Small intestine (tissue), 7 donors: ENCODE results near the gene GPR176. TPM values are rescaled to one million over a fixed set of nuclear protein-coding genes. Genes with fewer than 3 reads are reported as not detected.
A peak's percentile ranks its signal among the peaks of the same experiment; 100 is the strongest.

Experiments
- DNase-seq, 2 donors: peaks; one replicate each; pipeline versions ENCODE4 v3.0.0 to v3.0.0-alpha.2; 2013
- FAIRE-seq: peaks from 2 replicates; lab custom pipeline; 2012; peaks lifted over from hg19 to GRCh38; lab: Jason Lieb, UNC
- H3K27ac ChIP-seq, 3 donors: one replicate each; pipeline ENCODE4 v1.5.1; 2013; ENCODE audit warnings: low read length in 2 of 3, mild to moderate bottlenecking in 2 of 3, control low read depth in 1 of 3, inconsistent platforms in 1 of 3, low read depth in 1 of 3, moderate library complexity in 1 of 3
- H3K27me3 ChIP-seq, 3 donors: one replicate each; pipeline ENCODE4 v1.6.1; 2013; ENCODE audit warnings: low read length in 3 of 3, inconsistent platforms in 1 of 3; ENCODE audit not compliant: control insufficient read depth in 3 of 3, insufficient read depth in 3 of 3
- H3K36me3 ChIP-seq, 3 donors: one replicate each; pipeline ENCODE4 v1.6.1; 2013; ENCODE audit warnings: low read length in 3 of 3, inconsistent platforms in 1 of 3, low read depth in 1 of 3, mild to moderate bottlenecking in 1 of 3, moderate library complexity in 1 of 3; ENCODE audit not compliant: control insufficient read depth in 3 of 3, insufficient read depth in 2 of 3
- H3K4me1 ChIP-seq, 3 donors: one replicate each; pipeline ENCODE4 v1.6.1; 2013; ENCODE audit warnings: low read length in 2 of 3, inconsistent platforms in 1 of 3, low read depth in 1 of 3, mild to moderate bottlenecking in 1 of 3, moderate library complexity in 1 of 3; ENCODE audit not compliant: control insufficient read depth in 3 of 3, insufficient read depth in 2 of 3
- H3K4me3 ChIP-seq, 3 donors: one replicate each; pipeline ENCODE4 v1.5.1; 2013; ENCODE audit warnings: low read length in 3 of 3, control low read depth in 1 of 3, inconsistent platforms in 1 of 3, low read depth in 1 of 3, mild to moderate bottlenecking in 1 of 3, moderate library complexity in 1 of 3
- H3K9me3 ChIP-seq, 2 donors: one replicate each; pipeline ENCODE4 v1.6.1; 2013; ENCODE audit warnings: low read depth in 1 of 2, low read length in 1 of 2; ENCODE audit not compliant: control insufficient read depth in 2 of 2, insufficient read depth in 1 of 2
- WGBS, 3 donors: extraction: QIAGEN DNeasy Blood & Tissue Kit; methylation state at CpG; one replicate each; pipeline ENCODE4 v1.1.7; 2013; 5-methylcytosine and 5-hydroxymethylcytosine counted together
- polyA plus RNA-seq, 4 donors: library from polyadenylated mRNA; stranded (reverse) in 3 of 4; unstranded in 1 of 4; fragments of 200-250 nt in 3 of 4; fragments of 120-200 nt in 1 of 4; gene quantifications; one replicate each; pipeline versions ENCODE4 v1.2.1 to v1.2.3, GENCODE V29; 2013
- donor health status: healthy with polysubstance abuse.
- donor health status: control.
- donor health status: control.
- donor health status: Bipolar disorder and iron deficiency.
- donor health status: healthy.

The GPR176 gene
- polyA plus RNA-seq, 4 donors: 0.54 to 3.3 (median 0.87) TPM; not detected in 1

DNA sequence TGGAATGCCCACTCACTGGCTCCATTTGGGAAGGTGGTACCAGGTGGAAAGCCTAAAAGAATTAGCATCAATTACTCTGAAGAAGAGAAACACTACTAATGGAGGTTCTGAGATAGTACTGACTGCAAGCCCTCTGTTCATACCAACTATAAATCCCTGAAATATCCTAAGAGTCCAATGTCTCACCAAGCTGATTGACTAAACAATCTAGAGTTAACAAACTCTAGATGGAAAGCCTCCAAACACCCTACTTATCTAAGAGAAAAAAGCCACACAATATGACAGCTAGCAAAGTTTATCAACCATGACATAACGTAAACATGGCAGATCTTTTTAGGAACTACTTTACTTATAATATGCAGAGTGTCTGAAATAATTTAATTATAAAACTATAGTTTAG lies 59.2 kb downstream of the GPR176 start:
- DNase-seq (no peak), FAIRE-seq (no peak)
- Histone ChIP-seq H3K27me3 (no peaks in the 10 kb centered on the region), H3K4me1 (no peaks in the 10 kb centered on the region), H3K27ac (no peak overlapping the region), H3K9me3 (no peaks in the 10 kb centered on the region), H3K36me3 (no peaks in the 10 kb centered on the region), H3K4me3 (no peak overlapping the region)
- WGBS, 3 donors: 66 to 85% (median 72%) methylated on average over 1 of the region's 1 CpG

DNA sequence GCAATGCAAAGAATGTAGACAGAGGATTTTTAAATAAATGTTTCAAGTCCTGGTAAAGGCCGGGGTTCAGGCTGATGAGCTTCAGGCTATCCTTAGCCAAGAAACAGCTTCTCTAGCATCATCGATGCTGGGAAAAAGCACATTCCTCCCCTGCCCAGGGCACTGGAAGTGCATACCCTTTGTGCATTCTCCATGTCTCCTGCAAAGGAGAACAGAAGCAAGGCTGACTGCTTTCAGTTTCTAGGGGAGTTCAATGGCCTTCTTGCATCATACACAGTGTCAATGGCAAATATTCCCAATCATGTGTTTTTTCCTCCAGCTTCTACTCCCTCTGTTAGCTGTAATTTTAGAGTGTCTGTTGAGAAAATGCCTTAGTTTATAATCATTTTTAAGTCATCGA lies 59.9 kb downstream of the GPR176 start:
- DNase-seq: peak in 1 of 2 donors; percentile 37
- Histone ChIP-seq H3K36me3 (no peaks in the 10 kb centered on the region), H3K4me1 (no peaks in the 10 kb centered on the region), H3K27ac (no peak overlapping the region), H3K27me3 (peaks cover 0 to 2% (median 0%) of the 10 kb centered on the region in 3 donors), H3K4me3 (no peak overlapping the region), H3K9me3 (no peaks in the 10 kb centered on the region)
- FAIRE-seq: no peak
- 81 to 87% (median 84%) methylated on average over 3 of the region's 3 CpGs for WGBS, 3 donors

DNA sequence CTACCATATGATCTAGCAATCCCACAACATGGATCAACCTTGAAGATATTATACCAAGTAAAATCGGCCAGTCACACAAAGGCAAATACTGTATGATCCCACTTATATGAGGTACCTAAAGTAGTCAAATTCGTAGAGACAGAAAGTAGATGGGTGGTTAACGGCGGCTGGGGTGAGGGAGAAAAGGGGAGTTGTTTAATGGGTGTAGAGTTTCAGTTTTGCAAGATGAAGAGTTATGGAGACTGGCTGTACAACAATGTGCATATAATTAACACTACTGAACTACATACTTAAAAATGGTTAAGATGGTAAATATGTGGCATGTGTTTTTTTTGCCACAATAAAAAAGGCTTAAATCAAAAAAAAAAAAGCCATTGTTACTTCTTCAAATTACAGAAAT lies 60.4 kb downstream of the GPR176 start:
- H3K9me3 ChIP-seq: no peaks in the 10 kb centered on the region
- H3K36me3 ChIP-seq: no peaks in the 10 kb centered on the region
- no peak for FAIRE-seq
- whole genome bisulfite sequencing, 3 donors: 91 to 93% (median 91%) methylated on average over 4 of the region's 4 CpGs
- peaks cover 0 to 2% (median 0%) of the 10 kb centered on the region in 3 donors for H3K27me3 ChIP-seq
- DNase-seq: no peak
- no peak overlapping the region for H3K4me3 ChIP-seq
- no peak overlapping the region for H3K27ac ChIP-seq
- H3K4me1 ChIP-seq: no peaks in the 10 kb centered on the region

DNA sequence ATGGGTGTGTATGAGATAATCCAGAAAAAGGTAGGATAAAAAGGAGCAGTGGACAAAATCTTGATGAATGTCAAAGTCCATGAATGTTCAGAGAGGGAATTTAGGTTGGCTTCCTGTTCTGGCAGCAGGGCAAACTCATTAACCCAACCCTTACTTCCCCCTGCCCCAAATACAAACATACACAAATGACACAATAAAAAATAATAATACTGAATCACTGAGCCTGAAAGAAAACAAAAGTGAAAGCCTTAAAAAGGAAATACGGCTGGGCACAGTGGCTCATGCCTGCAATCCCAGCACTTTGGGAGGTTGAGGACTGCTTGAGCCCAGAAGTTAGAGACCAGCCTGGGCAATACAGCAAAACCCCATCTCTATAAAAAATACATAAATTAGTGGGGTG lies 62.9 kb downstream of the GPR176 start:
- Histone ChIP-seq H3K4me3 (no peak overlapping the region), H3K27me3 (peaks cover 0 to 4% (median 0%) of the 10 kb centered on the region in 3 donors), H3K9me3 (no peaks in the 10 kb centered on the region), H3K36me3 (no peaks in the 10 kb centered on the region), H3K4me1 (no peaks in the 10 kb centered on the region), H3K27ac (no peak overlapping the region)
- WGBS, 3 donors: 13 to 50% (median 39%) methylated on average over 1 of the region's 1 CpG
- FAIRE-seq (no peak), DNase-seq (no peak)

DNA sequence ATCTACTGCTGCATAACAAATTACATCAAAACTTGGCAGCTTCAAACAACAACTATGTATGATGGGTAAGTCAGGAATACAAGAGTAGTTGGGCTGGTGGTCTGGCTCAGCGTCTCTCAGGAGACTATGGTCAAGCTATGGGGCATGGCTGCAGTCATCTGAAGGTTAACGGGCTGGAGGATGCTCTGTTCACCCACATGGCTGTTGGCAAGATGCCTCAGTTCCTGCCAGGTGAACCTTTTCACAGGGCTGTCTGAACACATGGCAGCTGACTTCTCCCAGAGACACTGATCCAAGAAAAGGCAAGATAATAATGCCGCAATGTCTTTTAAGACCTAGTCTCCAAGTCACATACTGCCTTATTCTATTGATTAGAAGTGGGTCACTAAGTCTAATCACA lies 63.7 kb downstream of the GPR176 start:
- WGBS, 3 donors: 74 to 89% (median 74%) methylated on average over 3 of the region's 3 CpGs
- Histone ChIP-seq H3K9me3 (no peaks in the 10 kb centered on the region), H3K4me1 (peaks cover 0 to 2% (median 0%) of the 10 kb centered on the region in 3 donors), H3K27me3 (peaks cover 0 to 4% (median 0%) of the 10 kb centered on the region in 3 donors), H3K36me3 (no peaks in the 10 kb centered on the region), H3K27ac (no peak overlapping the region), H3K4me3 (no peak overlapping the region)
- FAIRE-seq: no peak
- no peak for DNase-seq

DNA sequence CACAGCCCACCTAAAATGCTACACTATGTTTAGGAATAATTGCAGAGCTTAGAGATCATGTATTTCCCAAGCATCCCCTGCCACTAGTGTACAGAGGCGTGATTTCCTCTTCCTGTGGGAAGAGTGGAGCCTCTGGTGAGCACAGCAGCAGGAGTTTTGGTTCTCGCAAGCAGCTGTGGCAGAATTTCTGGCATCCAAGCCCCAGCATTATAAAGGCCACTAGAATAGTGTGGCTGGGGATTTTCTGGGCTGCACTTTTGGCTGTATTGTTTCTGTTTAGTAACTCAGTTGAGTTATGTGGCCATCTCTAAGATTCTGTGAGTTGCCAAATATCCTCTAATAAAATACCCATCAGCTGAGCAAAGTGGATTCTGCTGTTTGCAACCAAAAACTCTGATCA lies 64.7 kb downstream of the GPR176 start:
- no peak overlapping the region for H3K4me3 ChIP-seq
- H3K36me3 ChIP-seq: no peaks in the 10 kb centered on the region
- H3K9me3 ChIP-seq: no peaks in the 10 kb centered on the region
- WGBS, 3 donors: 70 to 83% (median 75%) methylated on average over 2 of the region's 2 CpGs
- FAIRE-seq (no peak), DNase-seq (no peak)
- peaks cover 0 to 2% (median 0%) of the 10 kb centered on the region in 3 donors for H3K4me1 ChIP-seq
- H3K27ac ChIP-seq: no peak overlapping the region
- peaks cover 0 to 4% (median 0%) of the 10 kb centered on the region in 3 donors for H3K27me3 ChIP-seq

DNA sequence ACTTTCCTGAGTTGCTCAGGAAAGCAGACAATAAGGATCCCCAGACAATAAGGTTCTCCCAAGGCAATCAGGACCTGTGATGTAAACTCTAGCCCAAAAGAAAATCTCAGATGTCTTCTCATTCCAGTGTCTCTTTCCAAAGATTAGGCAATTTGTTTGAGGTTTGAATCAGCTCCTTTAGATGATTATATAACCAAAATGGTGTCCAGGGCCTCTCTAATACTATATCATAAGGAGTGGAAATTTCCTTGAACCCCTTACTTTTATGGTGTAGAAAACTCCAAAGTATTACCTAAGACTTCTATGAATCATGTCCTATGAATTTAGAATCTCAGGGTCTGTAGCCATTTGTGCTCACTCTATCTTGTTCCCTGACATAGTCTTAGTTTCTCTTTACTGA lies 65.9 kb downstream of the GPR176 start:
- Histone ChIP-seq H3K4me3 (no peak overlapping the region), H3K27ac (no peak overlapping the region), H3K9me3 (no peaks in the 10 kb centered on the region), H3K27me3 (peaks cover 0 to 4% (median 0%) of the 10 kb centered on the region in 3 donors), H3K4me1 (peaks cover 0 to 2% (median 0%) of the 10 kb centered on the region in 3 donors), H3K36me3 (no peaks in the 10 kb centered on the region)
- FAIRE-seq: no peak
- DNase-seq: no peak

DNA sequence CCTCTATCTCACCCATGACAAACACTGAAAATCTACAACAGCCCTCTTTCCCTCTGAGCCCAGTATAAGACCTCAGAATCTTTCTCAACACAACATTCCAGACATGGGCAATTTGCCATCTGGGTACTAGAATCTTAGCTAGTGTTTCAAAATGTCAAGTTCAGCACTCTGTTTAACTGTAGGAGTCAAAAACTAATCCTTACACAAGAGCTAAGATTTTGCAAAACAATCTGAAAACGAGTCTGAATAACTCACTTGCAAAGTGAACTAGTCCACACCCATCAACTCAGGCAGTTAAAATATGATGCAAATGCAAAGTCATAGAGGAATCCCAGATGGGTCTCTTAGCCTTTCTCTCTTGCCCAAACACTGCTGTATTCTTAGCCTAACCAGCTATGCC lies 67.8 kb downstream of the GPR176 start:
- H3K9me3 ChIP-seq: no peaks in the 10 kb centered on the region
- FAIRE-seq: no peak
- WGBS, 3 donors: 21 to 44% (median 38%) methylated on average over 1 of the region's 1 CpG
- H3K4me3 ChIP-seq: no peak overlapping the region
- no peaks in the 10 kb centered on the region for H3K36me3 ChIP-seq
- H3K4me1 ChIP-seq: peaks cover 0 to 2% (median 0%) of the 10 kb centered on the region in 3 donors
- no peak overlapping the region for H3K27ac ChIP-seq
- DNase-seq: no peak
- H3K27me3 ChIP-seq: peaks cover 0 to 4% (median 0%) of the 10 kb centered on the region in 3 donors

DNA sequence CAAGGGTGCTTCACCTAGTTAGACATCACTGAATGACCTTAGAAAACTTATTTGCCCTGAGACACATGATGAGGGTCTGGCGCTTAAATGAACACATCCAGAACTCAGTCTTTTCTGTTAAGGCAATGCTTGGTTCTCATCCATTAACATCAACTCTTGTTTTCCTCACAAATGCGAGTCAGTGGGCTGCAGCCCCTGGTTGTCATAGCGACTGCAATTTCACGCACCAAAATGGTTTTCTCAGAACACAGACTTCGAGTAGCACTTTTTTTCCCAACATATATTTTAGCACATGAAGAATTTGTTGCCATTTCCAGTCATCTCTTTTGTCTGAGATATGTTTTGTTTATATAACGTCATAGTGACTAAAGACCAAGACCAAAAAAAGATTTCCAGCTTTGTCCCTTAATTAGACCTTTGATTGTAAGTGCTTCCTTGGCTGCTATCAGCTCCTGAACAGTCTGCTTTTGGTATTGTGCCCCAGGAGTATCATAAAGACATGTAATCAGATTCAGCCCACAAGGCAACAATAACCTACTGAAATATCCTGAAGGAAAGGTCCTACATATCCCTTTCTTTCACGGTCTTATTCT lies 68.5 kb downstream of the GPR176 start:
- no peak for DNase-seq
- Histone ChIP-seq H3K4me3 (no peak overlapping the region), H3K4me1 (peaks cover 0 to 2% (median 0%) of the 10 kb centered on the region in 3 donors), H3K9me3 (no peaks in the 10 kb centered on the region), H3K27me3 (peaks cover 0 to 4% (median 0%) of the 10 kb centered on the region in 3 donors), H3K36me3 (no peaks in the 10 kb centered on the region), H3K27ac (no peak overlapping the region)
- FAIRE-seq: no peak
- 31 to 47% (median 39%) methylated on average over 7 of the region's 7 CpGs for WGBS, 3 donors
